ENCODE measurements around the gene ANXA2R.

ANXA2R gene

GRCh38 chr5:43066799-43067741 lies 27.0 kb upstream of the ANXA2R start (continued):
- no peak for TF ChIP-seq ZNF169 (tag by site-specific recombination; IDR thresholded peaks at IDR 0.05)
- TF ChIP-seq ZNF596 (tag by site-specific recombination; IDR thresholded peaks at IDR 0.05), result no peak
- peak; percentile 23; the same call in 1 of the 2 replicates for TF ChIP-seq ZFP69B (tag by site-specific recombination; IDR thresholded peaks at IDR 0.05)
- TF ChIP-seq ZNF658 (tag by site-specific recombination; IDR thresholded peaks at IDR 0.05), result no peak
- no peak for TF ChIP-seq ZNF837 (tag by site-specific recombination; IDR thresholded peaks at IDR 0.05)
- TF ChIP-seq ZNF645 (tag by site-specific recombination; IDR thresholded peaks at IDR 0.05), result no peak
- TF ChIP-seq, protein P1, sequence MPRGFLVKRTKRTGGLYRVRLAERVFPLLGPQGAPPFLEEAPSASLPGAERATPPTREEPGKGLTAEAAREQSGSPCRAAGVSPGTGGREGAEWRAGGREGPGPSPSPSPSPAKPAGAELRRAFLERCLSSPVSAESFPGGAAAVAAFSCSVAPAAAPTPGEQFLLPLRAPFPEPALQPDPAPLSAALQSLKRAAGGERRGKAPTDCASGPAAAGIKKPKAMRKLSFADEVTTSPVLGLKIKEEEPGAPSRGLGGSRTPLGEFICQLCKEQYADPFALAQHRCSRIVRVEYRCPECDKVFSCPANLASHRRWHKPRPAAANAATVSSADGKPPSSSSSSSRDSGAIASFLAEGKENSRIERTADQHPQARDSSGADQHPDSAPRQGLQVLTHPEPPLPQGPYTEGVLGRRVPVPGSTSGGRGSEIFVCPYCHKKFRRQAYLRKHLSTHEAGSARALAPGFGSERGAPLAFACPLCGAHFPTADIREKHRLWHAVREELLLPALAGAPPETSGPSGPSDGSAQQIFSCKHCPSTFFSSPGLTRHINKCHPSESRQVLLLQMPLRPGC (tag by site-specific recombination; IDR thresholded peaks at IDR 0.05), result peak; percentile 81
- no peak for TF ChIP-seq ZNF292 (tag by site-specific recombination; IDR thresholded peaks at IDR 0.05; ENCODE audit: borderline replicate concordance, low read depth)
- no peak for TF ChIP-seq ZNF133 (tag by site-specific recombination; IDR thresholded peaks at IDR 0.05)
- TF ChIP-seq ZNF510 (tag by site-specific recombination; IDR thresholded peaks at IDR 0.05; ENCODE audit: insufficient replicate concordance), result peak; percentile 5
- no peak for TF ChIP-seq ZNF16 (tag by site-specific recombination; IDR thresholded peaks at IDR 0.05; ENCODE audit: low read depth)
- TF ChIP-seq, protein P2, sequence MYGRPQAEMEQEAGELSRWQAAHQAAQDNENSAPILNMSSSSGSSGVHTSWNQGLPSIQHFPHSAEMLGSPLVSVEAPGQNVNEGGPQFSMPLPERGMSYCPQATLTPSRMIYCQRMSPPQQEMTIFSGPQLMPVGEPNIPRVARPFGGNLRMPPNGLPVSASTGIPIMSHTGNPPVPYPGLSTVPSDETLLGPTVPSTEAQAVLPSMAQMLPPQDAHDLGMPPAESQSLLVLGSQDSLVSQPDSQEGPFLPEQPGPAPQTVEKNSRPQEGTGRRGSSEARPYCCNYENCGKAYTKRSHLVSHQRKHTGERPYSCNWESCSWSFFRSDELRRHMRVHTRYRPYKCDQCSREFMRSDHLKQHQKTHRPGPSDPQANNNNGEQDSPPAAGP (tag by site-specific recombination; IDR thresholded peaks at IDR 0.05), result peak; percentile 89
- TF ChIP-seq, protein P3, sequence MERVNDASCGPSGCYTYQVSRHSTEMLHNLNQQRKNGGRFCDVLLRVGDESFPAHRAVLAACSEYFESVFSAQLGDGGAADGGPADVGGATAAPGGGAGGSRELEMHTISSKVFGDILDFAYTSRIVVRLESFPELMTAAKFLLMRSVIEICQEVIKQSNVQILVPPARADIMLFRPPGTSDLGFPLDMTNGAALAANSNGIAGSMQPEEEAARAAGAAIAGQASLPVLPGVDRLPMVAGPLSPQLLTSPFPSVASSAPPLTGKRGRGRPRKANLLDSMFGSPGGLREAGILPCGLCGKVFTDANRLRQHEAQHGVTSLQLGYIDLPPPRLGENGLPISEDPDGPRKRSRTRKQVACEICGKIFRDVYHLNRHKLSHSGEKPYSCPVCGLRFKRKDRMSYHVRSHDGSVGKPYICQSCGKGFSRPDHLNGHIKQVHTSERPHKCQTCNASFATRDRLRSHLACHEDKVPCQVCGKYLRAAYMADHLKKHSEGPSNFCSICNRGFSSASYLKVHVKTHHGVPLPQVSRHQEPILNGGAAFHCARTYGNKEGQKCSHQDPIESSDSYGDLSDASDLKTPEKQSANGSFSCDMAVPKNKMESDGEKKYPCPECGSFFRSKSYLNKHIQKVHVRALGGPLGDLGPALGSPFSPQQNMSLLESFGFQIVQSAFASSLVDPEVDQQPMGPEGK (tag by site-specific recombination; IDR thresholded peaks at IDR 0.05), result no peak
- TF ChIP-seq, protein P4, sequence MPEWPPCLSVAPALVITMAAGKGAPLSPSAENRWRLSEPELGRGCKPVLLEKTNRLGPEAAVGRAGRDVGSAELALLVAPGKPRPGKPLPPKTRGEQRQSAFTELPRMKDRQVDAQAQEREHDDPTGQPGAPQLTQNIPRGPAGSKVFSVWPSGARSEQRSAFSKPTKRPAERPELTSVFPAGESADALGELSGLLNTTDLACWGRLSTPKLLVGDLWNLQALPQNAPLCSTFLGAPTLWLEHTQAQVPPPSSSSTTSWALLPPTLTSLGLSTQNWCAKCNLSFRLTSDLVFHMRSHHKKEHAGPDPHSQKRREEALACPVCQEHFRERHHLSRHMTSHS (tag by site-specific recombination; IDR thresholded peaks at IDR 0.05), result no peak
- TF ChIP-seq ZNF707 (tag by site-specific recombination; IDR thresholded peaks at IDR 0.05), result no peak
- TF ChIP-seq ZNF544 (tag by site-specific recombination; IDR thresholded peaks at IDR 0.05), result no peak
- peak; percentile 40; the same call in 1 of the 2 replicates for TF ChIP-seq BCL6B (tag by site-specific recombination; IDR thresholded peaks at IDR 0.05)
- TF ChIP-seq ZNF624 (tag by site-specific recombination; IDR thresholded peaks at IDR 0.05), result no peak
- TF ChIP-seq SCRT1 (tag by site-specific recombination; IDR thresholded peaks at IDR 0.05; ENCODE audit: borderline replicate concordance), result peak; percentile 97
- TF ChIP-seq ZBTB17 (tag by site-specific recombination; IDR thresholded peaks at IDR 0.05), result peak; percentile 60
- TF ChIP-seq ZNF155 (tag by site-specific recombination; IDR thresholded peaks at IDR 0.05), result no peak
- TF ChIP-seq ZNF302 (tag by site-specific recombination; IDR thresholded peaks at IDR 0.05; ENCODE audit: low read depth), result no peak
- peak; percentile 87; the same call in 1 of the 2 replicates for TF ChIP-seq ZNF561 (tag by site-specific recombination; IDR thresholded peaks at IDR 0.05; ENCODE audit: borderline replicate concordance)
- peak; percentile 75; the same call in 1 of the 2 replicates for TF ChIP-seq ZNF501 (tag by site-specific recombination; IDR thresholded peaks at IDR 0.05)
- TF ChIP-seq ZNF623 (tag by site-specific recombination; IDR thresholded peaks at IDR 0.05), result no peak
- no peak for TF ChIP-seq ZSCAN16 (tag by site-specific recombination; IDR thresholded peaks at IDR 0.05)
- peak; percentile 59; the same call in 1 of the 2 replicates for TF ChIP-seq OVOL3 (tag by site-specific recombination; IDR thresholded peaks at IDR 0.05)
- TF ChIP-seq ZNF785 (tag by site-specific recombination; IDR thresholded peaks at IDR 0.05), result no peak
- TF ChIP-seq ZNF677 (tag by site-specific recombination; IDR thresholded peaks at IDR 0.05), result no peak
- TF ChIP-seq, protein P5, sequence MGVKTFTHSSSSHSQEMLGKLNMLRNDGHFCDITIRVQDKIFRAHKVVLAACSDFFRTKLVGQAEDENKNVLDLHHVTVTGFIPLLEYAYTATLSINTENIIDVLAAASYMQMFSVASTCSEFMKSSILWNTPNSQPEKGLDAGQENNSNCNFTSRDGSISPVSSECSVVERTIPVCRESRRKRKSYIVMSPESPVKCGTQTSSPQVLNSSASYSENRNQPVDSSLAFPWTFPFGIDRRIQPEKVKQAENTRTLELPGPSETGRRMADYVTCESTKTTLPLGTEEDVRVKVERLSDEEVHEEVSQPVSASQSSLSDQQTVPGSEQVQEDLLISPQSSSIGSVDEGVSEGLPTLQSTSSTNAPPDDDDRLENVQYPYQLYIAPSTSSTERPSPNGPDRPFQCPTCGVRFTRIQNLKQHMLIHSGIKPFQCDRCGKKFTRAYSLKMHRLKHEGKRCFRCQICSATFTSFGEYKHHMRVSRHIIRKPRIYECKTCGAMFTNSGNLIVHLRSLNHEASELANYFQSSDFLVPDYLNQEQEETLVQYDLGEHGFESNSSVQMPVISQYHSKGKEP (tag by site-specific recombination; IDR thresholded peaks at IDR 0.05), result no peak; the same call in 1 of the 2 replicates

Data from HEK293 (cell line).